CD4-positive, alpha-beta T cell treated with Interleukin-21 for 1 hour (primary cell): ENCODE measurements around the gene RSPH9.

ENCODE experiments used
- DNase-seq: peaks from one replicate; pipeline ENCODE4 v3.0.0-alpha.2; 2020

Gene RSPH9, protein sequence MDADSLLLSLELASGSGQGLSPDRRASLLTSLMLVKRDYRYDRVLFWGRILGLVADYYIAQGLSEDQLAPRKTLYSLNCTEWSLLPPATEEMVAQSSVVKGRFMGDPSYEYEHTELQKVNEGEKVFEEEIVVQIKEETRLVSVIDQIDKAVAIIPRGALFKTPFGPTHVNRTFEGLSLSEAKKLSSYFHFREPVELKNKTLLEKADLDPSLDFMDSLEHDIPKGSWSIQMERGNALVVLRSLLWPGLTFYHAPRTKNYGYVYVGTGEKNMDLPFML

GRCh38 chr6:43644940-43645612, at the start of gene RSPH9:
RSPH9 (plus strand) TSS chr6:43645036; CDS start chr6:43645099, 63 bp downstream.
- DNase-seq, result peak; percentile 76

DNA sequence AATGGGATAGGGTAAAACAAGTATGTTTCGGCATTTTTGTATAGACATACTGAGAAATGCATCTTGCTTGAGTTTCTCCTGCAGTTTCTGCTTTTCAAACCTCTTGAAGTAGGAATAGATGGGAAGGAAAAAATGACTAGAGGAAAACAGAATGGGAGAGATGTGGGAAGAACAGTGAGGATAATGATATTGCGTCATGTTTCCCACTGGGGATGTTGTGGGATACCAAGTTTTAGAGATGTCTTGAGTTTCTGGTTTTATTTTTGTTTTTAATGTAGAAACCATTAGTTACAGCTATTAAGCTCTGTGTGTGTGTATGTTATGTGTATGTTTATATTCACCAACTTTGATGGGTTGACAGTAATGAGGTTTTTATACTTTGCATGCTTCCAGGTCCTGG, 44.2 kb upstream of the RSPH9 start:
- no peak for DNase-seq

- DNase-seq, result no peak
Measured at GRCh38 chr6:43604174-43604573, 40.7 kb upstream of the RSPH9 start.

- no peak for DNase-seq
Measured at GRCh38 chr6:43606019-43606418, 38.8 kb upstream of the RSPH9 start.

GRCh38 chr6:43608310-43608763, 36.5 kb upstream of the RSPH9 start:
- peak; percentile 58 for DNase-seq

DNA sequence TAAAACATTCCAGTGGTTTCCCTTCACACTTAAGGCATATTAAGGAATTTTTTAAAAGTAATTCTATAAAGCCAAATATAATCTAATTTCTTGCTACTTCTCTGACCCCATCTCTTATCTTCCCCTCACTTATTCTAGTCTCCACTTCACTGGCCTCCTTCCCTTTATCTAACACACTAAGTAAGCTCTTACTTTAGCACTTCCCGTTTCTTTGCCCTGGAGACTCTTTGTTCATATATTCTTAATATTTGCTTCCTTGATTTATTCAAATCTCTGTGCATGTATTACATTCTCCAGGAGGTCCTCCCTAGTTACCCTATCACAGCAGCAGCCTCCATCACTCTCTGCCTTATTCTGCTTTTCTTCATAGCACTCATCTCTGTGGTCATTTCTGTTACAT, 36.0 kb upstream of the RSPH9 start:
- no peak for DNase-seq

DNA sequence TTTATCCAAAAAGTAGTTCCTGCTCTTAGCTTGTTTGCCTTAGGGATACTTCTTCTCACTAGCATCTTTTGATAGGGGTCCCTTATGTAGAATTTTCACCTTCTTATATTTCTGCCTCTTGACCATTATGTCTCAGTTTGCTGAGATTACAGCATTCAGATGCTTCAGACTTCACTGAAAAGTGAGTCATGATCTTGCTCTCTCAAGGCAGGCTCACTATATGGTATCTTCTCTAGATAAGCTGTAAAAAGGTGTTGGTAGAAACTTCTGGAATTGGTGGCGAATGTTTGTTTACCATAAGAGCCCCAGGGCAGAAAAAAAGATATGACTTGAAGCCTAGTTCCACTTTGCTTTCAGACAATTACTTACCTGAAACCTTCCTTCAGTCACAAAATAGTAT, 35.4 kb upstream of the RSPH9 start:
- no peak for DNase-seq

DNA sequence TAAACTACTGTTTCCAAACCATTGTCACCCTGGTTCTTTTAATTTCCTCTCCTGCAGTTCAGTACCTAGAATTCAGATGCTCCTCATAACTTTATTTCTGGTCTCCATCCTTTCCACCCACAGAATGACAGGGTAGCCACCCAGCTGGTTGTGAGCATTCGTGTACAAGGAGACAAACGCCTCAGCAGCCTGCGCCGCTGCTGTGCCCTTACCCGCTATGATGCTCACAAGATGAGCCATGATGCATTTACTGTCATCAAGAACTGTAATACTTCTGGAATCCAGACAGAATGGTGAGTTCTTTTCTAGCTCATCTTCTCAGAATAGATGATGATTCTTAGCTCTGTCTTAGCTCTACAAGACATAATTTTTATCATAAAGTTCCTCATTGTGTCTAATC, 34.4 kb upstream of the RSPH9 start:
- DNase-seq, result no peak

- DNase-seq, result no peak
Measured at GRCh38 chr6:43613721-43614395, 31.0 kb upstream of the RSPH9 start.

- no peak for DNase-seq
Measured at GRCh38 chr6:43614396-43614730, 30.5 kb upstream of the RSPH9 start.

DNA sequence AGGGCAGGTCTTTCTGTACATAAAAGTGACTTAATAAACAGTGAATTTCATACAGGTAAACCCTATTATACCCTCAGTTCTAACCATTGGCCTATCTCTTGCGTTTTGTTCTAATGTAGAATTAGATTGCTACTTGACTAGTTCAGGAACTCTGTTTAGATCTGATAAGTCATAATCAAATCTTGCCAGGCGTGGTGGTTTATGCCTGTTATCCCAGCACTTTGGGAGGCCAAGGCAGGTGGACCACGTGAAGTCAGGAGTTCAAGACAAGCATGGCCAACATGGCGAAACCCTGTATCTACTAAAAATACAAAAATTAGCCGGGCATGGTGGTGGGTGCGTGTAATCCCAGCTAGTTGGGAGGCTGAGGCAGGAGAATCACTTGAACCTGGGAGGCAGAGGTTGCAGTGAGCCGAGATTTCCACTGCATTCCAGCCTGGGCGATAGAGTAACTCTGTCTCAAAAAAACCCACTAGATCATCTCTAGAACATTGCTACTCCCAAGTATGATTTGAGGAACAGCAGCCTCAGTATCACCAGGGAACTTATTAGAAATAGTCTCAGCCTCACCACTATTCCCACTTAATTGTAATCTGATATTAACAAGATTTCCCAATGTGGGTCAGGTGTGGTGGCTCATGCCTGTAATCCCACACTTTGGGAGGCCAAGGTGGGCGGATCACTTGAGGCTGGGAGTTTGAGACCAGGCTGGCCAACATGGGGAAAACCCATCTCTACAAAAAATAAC, 27.9 kb upstream of the RSPH9 start:
- DNase-seq, result no peak

DNA sequence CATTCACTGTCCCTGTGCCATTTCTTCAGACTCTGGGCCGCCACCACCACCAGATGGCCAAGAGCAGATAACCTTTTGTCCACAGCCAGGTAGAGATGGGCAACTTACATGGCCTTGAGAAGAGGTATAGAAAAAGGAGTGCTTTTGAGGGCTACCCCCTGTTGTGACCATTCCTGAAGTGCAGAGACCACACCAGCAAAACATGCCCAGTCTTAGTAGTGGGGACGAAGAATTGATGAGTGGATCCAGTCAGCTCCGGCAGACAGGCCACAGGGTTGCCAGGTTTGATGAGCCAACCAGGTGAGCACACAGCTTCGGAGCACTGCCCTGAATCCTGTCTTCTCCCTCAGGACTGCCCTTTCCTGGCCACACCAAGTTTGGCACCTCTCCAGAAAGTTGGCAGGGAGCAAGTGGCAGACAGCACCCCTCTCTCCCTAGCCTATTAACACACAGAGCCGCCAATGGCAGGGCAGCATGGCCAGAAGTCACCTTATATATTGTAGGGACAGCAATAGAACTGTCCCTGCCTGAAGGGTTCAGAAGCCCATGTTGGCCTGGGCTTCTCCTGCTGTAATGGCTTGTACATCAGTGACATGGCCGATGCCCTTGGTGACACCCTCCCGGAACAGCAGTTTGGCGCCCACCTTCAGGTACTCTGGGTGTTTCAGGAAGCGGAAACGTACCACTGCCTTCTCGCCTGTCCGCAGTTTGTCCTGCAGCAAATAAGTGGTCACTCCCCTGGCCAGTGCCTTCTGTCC, 23.6 kb upstream of the RSPH9 start:
- DNase-seq, result no peak

DNA sequence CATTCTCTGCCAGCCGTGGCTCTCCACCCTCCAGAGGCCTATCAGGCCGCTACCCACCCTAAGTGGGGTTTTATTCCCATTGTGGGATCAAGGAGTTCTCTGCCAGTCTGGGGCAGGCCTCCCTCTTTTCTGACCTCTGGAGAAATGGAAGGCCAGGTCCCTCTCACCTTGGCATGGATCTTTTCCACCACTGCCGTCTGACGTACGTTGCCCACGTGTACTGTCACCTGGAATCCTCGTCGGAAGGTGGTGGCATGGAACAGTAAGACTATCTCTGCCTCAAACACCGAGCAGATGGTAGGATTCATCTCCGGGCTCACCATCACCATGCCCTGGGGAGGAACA, 23.0 kb upstream of the RSPH9 start:
- no peak for DNase-seq

DNA sequence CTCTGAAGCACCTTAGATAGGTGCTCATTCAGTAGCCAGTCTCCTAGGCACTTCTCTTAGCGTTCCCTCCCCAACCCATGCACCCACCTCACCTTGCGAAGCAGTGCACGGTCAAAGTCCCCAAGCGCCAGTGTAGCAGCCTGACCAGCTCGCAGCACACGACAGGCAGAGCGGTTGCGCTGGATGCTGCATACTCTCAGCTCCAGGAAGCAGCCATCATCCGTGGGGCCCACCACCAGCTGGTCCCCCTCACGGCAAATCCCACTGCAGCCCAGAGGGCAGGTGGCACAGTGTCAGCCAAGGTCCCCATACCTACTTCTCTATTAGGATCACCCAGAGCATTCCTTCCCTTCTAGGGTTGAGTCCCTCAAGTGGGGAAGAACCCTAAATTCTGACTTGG, 22.3 kb upstream of the RSPH9 start:
- no peak for DNase-seq

DNA sequence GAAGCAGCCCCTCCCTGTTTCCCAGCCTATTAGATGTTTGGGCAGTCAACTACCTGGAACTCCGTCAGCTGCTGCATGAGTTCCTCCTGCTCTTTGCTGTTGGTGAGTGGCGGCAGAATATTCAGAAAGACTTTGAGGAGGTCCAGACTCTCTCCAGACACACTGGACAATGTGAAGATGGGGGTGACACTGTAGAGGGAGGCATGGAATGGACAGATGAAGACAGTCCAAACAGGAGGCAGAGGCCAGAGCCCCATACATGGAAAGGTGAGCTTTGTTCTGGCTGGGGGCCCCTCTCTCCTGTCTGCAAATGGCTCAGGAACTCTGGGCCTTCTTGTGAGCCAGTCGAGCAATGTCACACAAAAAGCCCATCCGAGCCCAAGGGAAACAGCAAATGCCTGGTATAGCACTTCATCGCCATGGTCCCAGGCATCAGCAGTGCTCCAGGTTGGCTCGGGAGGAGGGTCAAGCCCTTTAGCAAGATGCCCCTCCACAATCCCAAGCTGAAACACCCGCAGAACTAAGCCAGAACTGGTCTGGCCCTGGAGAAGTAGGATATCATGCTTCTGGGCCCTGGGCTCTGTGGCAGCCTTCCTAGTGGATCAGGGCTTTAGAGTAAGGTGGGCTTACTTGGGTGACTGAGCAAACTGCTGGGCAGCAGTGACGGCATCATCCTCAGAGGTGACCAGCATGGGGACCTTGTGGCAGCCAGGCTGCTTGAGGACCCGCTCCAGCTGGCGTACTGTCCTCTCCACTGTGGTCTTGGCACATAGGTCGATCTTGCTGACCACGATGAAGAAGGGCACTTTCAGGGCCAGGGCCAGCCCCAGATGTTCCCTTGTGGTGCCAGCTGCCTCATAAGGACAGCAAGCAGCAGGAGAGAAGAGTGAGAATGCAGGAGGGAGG, 20.7 kb upstream of the RSPH9 start:
- no peak for DNase-seq

GRCh38 chr6:43624786-43625288, 20.0 kb upstream of the RSPH9 start:
- no peak for DNase-seq

DNA sequence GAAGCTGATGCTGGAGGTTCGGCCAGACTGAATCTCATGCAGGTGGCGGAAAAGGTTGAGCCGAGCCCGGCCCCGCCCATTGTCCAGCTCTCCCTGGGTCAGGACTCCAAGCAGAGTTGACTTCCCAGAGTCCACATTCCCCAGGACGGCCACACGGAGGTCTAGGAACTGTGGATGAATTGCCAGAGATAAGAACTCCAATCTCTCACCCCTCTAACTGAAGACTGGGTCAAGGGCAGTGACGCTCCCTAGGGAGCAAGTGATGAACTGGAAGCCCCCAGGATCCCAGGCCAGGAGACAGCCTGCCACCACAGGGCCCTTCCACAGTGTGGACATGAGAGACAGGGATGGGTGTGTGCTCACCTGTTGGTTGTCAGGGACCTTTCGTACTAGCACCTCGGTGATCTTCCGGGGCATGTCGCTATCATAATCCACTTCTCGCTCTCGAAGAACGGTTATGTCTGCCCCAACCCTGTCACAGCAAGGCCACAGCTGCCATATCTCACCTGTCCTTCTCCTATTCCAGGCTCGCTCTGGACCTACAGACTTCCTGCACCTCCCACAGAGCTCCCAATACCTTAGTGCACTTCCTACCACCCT, 19.3 kb upstream of the RSPH9 start:
- DNase-seq, result no peak

GRCh38 chr6:43627008-43627825, 17.6 kb upstream of the RSPH9 start:
- DNase-seq, result no peak

DNA sequence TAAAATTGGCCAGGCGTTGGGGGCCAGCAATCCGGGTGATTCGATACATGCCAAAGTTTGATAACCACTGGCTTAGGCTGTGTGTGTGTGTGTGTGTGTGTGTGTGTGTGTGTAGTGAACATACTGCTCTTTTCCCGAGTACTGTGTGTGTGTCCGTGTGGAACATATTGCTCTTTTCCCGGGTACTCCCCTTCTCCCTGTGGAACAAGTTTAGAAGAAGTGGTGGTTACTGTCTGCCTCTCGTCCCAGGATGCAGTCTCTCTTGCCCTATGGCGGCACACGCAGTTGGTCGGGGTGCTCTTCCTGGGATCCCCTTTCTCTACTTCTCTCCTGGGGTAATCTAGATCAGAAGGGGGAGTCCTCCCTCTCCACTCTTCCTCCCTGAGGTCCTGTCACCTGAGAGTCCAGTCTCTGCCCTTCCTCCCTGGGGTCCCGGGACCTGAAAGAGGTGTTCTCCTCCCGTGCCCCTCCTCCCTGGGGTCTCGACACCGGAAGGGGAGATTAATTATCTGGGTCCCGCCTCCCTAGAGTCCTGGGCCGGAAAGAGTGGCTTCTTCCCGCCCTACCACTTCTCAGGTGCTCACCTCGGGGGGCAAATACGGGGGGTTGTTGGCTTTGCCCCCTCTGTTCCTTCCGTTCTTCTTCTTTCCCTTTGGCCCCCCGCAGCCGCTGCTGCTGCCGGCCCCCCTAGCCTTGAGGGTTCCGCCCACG, 16.3 kb upstream of the RSPH9 start:
- peak; percentile 67 for DNase-seq

- peak; percentile 97 for DNase-seq
Measured at GRCh38 chr6:43629104-43629504, 15.7 kb upstream of the RSPH9 start, which contains the start of gene GTPBP2. GTPBP2 (minus strand) TSS chr6:43629264; CDS start chr6:43629162, 102 bp downstream.
